SK-N-SH treated with all-trans-retinoic acid at 6 μM for 48 hours (cell line): ENCODE measurements around the gene CLIP1.

ENCODE experiments used
- ATAC-seq: fragments of 200-7000 bp; cut with Tn5 transposase; 3 replicates; pipeline ENCODE4 v1.9.1; 2020; ENCODE audit warnings: mild to moderate bottlenecking, moderate library complexity
- BACH2 ChIP-seq: fragments of 250-450 bp; sonication (Bioruptor Pico); IDR thresholded peaks from 2 replicates; pipeline ENCODE4 v1.9.0; 2021; ENCODE audit warnings: mild to moderate bottlenecking, borderline replicate concordance
- CSDC2 ChIP-seq: fragments of 250-450 bp; sonication (Bioruptor Pico); IDR thresholded peaks from 2 replicates; pipeline ENCODE4 v1.5.0; 2020; ENCODE audit warnings: mild to moderate bottlenecking, moderate library complexity
- CSRNP3 ChIP-seq: fragments of 250-450 bp; sonication (Bioruptor Pico); IDR thresholded peaks from 2 replicates; pipeline ENCODE4 v1.5.1; 2021; ENCODE audit warnings: mild to moderate bottlenecking, moderate library complexity
- ESRRG ChIP-seq: fragments of 250-450 bp; sonication (Bioruptor Pico); IDR thresholded peaks from 2 replicates; pipeline ENCODE4 v1.6.1; 2021; ENCODE audit warnings: mild to moderate bottlenecking
- GLIS3 ChIP-seq: fragments of 250-450 bp; sonication (Bioruptor Pico); IDR thresholded peaks from 2 replicates; pipeline ENCODE4 v1.5.0; 2020; ENCODE audit warnings: mild to moderate bottlenecking, moderate library complexity
- ISL1 ChIP-seq: fragments of 250-450 bp; sonication (Bioruptor Pico); IDR thresholded peaks from 2 replicates; pipeline ENCODE4 v2.1.2; 2022; ENCODE audit warnings: mild to moderate bottlenecking, moderate library complexity
- PATZ1 ChIP-seq: fragments of 250-450 bp; sonication (Bioruptor Pico); IDR thresholded peaks from 2 replicates; pipeline ENCODE4 v1.8.0; 2020; ENCODE audit warnings: mild to moderate bottlenecking, moderate library complexity, borderline replicate concordance
- POU6F1 ChIP-seq: fragments of 250-450 bp; sonication (Bioruptor Pico); IDR thresholded peaks from 2 replicates; pipeline ENCODE4 v1.8.0; 2021; ENCODE audit warnings: low read depth, mild to moderate bottlenecking, moderate library complexity, borderline replicate concordance
- PPARA ChIP-seq: fragments of 250-450 bp; sonication (Bioruptor Pico); IDR thresholded peaks from 2 replicates; pipeline ENCODE4 v1.5.0; 2020; ENCODE audit warnings: mild to moderate bottlenecking, borderline replicate concordance
- RARB ChIP-seq: fragments of 250-450 bp; sonication (Bioruptor Pico); IDR thresholded peaks from 2 replicates; pipeline ENCODE4 v1.8.0; 2021; ENCODE audit warnings: mild to moderate bottlenecking, moderate library complexity
- SNAI2 ChIP-seq: fragments of 250-450 bp; sonication (Bioruptor Pico); IDR thresholded peaks from 2 replicates; pipeline ENCODE4 v1.5.0; 2020; ENCODE audit warnings: mild to moderate bottlenecking, moderate library complexity
- TCF4 ChIP-seq: fragments of 250-450 bp; sonication (Bioruptor Pico); IDR thresholded peaks from 2 replicates; pipeline ENCODE4 v1.8.0; 2021; ENCODE audit warnings: mild to moderate bottlenecking, moderate library complexity, borderline replicate concordance
- TOX ChIP-seq: fragments of 250-450 bp; sonication (Bioruptor Pico); IDR thresholded peaks from 2 replicates; pipeline ENCODE4 v1.8.0; 2021; ENCODE audit warnings: mild to moderate bottlenecking, moderate library complexity, borderline replicate concordance
- ZC3H10 ChIP-seq: fragments of 250-450 bp; sonication (Bioruptor Pico); IDR thresholded peaks from 2 replicates; pipeline ENCODE4 v1.5.1; 2021; ENCODE audit warnings: mild to moderate bottlenecking, moderate library complexity
- ZFP3 ChIP-seq: fragments of 250-450 bp; sonication (Bioruptor Pico); IDR thresholded peaks from 2 replicates; pipeline ENCODE4 v1.5.0; 2020; ENCODE audit warnings: mild to moderate bottlenecking, moderate library complexity
- ZFP30 ChIP-seq: fragments of 450-650 bp; formaldehyde crosslinking; IDR thresholded peaks from 2 replicates; pipeline ENCODE4 v1.5.0; 2022; ENCODE audit warnings: mild to moderate bottlenecking, moderate library complexity
- ZNF70 ChIP-seq: fragments of 450-650 bp; formaldehyde crosslinking; IDR thresholded peaks from 2 replicates; pipeline ENCODE4 v1.5.0; 2020; ENCODE audit warnings: mild to moderate bottlenecking, moderate library complexity
- ZNF8 ChIP-seq: fragments of 450-650 bp; formaldehyde crosslinking; IDR thresholded peaks from 2 replicates; pipeline ENCODE4 v1.5.0; 2020; ENCODE audit warnings: mild to moderate bottlenecking, moderate library complexity

Gene CLIP1

GRCh38 chr12:122227341-122227740 is 195.1 kb downstream of the CLIP1 start:
- ATAC-seq: no peak
- no peak for TF ChIP-seq BACH2 (CRISPR knock-in tag)
- TF ChIP-seq ZC3H10 (CRISPR knock-in tag): no peak
- TF ChIP-seq CSDC2 (CRISPR knock-in tag): no peak
- no peak for TF ChIP-seq PATZ1 (CRISPR knock-in tag)
- no peak for TF ChIP-seq ESRRG
- TF ChIP-seq ZFP3 (CRISPR knock-in tag): no peak
- TF ChIP-seq POU6F1 (CRISPR knock-in tag): no peak
- TF ChIP-seq ZNF70 (CRISPR knock-in tag): no peak
- no peak for TF ChIP-seq TCF4 (CRISPR knock-in tag)
- no peak for TF ChIP-seq TOX (CRISPR knock-in tag)
- no peak for TF ChIP-seq PPARA (CRISPR knock-in tag)
- no peak for TF ChIP-seq CSRNP3 (CRISPR knock-in tag)

- peak; percentile 66 for ATAC-seq
- no peak for TF ChIP-seq RARB (CRISPR knock-in tag)
- TF ChIP-seq GLIS3: no peak
- TF ChIP-seq ZFP3 (CRISPR knock-in tag): peak; percentile 87
- peak; percentile 92 for TF ChIP-seq CSDC2 (CRISPR knock-in tag)
- TF ChIP-seq ZC3H10 (CRISPR knock-in tag): no peak
- no peak for TF ChIP-seq CSRNP3 (CRISPR knock-in tag)
Observed at GRCh38 chr12:122226366-122227125, 195.9 kb downstream of the CLIP1 start.

GRCh38 chr12:122225683-122226365 is 196.6 kb downstream of the CLIP1 start, which contains the start of gene DIABLO:
Gene DIABLO (minus strand): TSS chr12:122226052. CDS start chr12:122226014, 38 bp downstream.
- peak; percentile 94 for ATAC-seq
- TF ChIP-seq GLIS3 (0 out of 2 replicates have a peak, but pooled peaks have one; percentile 31), CSRNP3 (CRISPR knock-in tag) (0 out of 2 replicates have a peak, but pooled peaks have one; percentile 42), ZC3H10 (CRISPR knock-in tag) (no peak), ISL1 (no peak), ZNF8 (no peak), ESRRG (no peak), SNAI2 (CRISPR knock-in tag) (no peak), PPARA (CRISPR knock-in tag) (no peak), ZFP30 (CRISPR knock-in tag) (no peak)
